Activated T-cell treated with anti-CD3 and anti-CD28 coated beads for 4 hours (primary cell): ENCODE measurements around the gene ERP27.
A peak's percentile ranks its signal among the peaks of the same experiment; 100 is the strongest.

ENCODE experiments used
- DNase-seq: peaks from one replicate; pipeline ENCODE4 v3.0.0-alpha.2; 2020

The ERP27 gene

DNA sequence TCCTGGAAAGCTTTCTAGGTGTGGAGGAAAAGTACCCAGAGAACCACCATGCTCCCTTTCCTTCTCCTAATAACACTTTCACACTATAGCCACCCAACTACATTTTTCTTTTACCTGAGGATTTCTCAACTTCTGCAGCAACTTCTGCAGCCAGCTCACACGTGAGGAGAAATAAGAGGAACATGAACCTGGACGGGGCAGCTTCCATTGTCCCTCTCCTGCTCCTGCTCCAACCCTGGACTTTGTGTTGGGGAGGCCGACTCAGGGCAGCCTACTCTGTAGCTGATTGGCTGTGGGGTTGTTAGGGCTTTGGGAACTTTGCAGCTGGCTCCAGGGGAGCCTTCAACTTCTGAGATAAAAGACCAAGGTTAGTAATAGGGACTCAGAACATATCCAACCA, at the start of gene ERP27:
TSS of gene ERP27 (minus strand) at position 237 of the 400 bp plus-strand sequence. CDS start at position 208, 29 bp downstream.
- no peak for DNase-seq

DNA sequence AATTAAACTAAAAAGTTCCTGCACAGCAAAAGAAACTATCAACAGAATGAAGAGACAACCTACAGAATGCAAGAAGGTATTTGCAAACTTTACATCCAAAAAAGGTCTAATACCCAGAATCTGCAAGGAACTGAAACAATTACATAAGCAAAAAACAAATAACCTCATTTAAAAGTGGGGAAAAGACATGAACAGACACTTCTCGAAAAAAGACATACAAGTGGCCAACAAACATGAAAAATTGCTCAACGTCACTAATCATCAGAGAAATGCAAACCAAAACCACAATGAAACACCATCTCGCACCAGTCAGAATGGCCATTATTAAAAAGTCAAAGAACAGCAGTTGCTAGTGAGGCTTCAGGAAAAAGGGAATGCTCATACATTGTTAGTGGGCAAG, 49.7 kb upstream of the ERP27 start:
- no peak for DNase-seq

DNA sequence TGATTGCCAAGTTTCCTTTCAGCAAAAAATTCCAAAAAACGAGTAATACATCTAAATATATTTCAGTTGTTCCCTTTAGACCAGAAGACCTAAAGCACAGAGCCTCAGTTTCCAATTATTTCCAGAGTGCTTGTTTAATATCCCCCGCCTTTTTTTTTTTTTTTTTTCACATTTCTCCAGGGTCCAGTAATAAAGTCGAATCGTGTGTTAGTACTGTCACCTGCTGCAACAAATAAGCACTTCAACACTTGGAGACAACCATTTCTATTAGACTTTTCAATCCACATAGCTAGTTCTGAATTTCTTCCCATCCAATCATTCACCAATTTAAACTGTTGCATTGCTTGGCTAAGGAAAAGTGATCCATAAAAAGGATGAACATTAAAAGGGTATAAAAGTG, 48.1 kb upstream of the ERP27 start:
- no peak for DNase-seq

DNA sequence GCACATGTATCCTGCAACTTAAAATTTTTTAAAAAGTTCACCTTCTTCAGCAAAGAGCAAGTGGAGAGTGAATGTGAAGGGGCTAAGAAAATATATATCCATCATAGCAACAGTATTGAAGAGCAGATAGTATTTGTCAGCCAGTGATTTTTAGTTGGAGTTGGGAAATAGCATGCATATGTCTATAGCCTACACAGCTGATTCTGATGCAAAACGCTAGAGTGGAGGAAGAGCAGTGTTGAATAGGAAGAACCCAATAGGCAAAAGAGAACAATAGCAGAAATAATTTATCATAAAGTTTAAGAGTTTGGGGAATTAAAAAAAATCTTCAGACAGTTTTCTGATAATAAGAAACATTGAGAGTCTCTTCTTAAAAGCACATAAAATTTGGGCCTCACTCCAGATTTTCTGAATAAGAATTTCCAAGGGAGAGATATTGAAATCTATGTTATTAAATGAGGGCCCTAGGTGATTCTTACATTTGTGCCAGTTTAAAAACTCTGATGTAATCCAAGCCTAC, 46.5 kb upstream of the ERP27 start:
- DNase-seq = no peak

DNA sequence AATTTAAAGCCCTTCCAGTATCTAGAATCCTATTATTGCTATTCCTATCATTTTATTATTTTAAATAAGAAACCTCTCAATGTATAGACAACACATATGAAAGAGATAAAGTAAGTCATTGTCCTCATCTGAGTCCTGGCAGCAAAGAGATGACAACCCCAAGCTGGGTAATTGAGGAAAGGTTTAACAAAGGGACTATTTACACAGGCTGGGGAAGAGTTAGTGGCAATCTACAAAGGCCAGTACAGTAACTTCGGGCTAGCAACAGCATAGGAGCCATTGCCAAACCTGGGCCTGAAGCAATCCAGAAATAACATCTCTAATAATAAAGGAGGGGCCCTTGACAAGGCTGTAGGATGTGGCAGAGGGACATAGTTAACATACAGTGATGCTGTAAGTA, 45.7 kb upstream of the ERP27 start:
- no peak for DNase-seq

DNA sequence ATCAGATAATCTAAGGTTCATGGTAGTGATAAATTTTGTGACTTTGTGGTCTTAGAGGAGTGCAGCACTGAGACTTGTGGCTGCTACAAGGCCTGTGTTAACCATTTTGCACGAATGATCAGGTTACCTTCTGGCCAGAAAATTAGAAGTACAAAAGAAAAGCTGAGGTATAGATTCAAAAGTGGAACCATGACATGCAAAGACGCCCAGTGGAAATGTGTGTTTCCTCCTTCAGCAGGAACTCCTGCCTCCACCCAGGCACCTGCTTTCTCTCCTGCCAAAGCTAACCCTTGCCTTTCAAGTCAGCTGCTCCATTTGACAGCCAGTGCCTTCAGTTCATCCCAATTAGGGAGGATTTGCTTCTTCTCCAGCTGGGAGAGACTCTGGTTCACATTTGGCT, 44.7 kb upstream of the ERP27 start:
- DNase-seq = no peak

DNA sequence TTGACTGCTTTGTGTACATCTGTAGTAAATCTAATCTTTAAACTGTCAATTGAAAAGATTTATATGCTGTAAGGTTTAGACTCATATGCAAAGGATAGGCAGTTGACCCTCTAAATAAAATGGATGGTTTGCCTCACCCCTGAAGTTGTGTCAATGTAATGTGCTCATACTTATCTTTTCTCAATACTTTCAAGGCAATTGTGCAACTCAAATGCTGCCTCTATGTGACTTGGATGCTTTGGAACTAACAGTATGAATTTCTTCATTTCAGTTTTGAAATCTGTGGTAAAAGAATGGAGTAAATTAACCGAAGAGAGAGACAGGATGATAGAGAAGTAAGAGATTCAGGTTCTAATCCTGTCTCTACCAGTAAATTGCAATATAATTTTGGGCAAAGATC, 44.2 kb upstream of the ERP27 start:
- no peak for DNase-seq

DNA sequence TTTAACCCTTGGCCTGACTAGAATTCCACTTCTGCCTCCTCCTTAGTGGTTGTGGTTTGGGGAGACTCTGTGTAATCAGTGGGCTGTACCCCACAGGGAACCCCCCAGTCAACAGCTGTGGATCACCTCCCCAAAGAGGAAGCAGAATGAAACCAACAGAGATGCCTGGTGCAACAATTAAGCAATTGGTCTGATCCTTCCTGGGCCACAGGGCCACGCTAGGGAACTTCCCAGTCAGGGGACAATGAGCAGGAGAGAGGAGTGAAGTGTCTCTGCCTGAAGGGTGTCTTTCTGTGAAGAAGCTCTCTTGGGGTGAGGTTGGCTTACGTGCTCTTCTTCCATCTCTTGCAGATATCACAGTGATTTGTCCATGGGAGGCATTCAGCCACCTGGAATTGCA, 42.7 kb upstream of the ERP27 start:
- no peak for DNase-seq

DNA sequence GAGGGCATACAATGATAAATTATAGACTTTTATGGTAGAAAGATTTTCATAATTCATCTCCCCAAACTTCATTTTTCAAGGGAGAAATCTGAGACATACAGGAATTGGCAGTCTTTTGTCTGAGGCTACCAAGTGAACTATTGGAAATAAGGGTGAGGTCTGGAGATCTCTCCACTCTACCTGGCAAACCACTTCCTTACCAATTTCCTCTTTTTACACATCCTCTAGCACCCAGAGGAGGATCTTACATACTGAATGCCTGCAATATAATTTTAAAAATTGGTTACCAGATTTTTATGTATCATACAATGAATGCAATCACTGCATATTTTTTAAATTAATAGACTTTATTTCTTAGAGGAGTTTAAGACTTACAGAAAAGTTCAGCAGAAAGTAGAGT, 41.1 kb upstream of the ERP27 start:
- no peak for DNase-seq

DNA sequence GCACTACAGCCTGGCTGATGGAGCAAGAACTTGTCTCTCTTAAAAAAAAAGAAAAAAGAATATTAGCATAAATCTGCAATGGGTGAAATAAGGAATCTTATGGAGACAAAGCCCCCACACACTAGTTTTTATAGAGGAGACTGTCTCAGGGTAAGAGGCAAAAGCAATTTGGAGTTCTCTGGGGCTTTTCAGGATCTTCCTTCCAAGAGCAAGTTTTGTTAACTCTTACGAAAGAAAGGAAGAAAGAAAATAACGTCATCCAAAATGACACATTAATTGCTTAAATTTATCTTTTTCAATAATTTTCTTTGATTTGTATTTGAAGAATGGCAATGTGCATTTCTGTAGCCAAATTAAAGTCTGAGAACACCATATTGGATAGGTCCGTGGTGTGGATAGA, 38.3 kb upstream of the ERP27 start:
- no peak for DNase-seq

DNA sequence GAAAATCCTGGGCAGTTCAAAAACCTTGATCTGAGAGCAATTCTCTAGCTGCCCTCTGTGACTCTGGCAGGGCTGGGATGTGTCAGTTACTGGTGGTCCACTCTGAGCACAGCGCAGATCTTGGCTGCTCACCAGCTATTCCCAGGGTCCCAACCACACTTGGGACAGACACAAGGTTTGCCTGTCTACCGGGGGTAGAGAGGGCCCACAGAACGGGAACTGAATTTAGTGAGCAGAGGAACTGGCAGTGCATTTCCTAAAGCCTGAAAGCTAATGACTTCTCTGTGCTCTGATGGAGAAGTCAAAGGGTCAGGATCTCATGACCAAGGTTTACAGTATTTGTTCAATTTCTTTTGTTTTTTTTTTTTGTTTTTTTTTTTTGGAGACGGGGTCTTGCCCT, 37.1 kb upstream of the ERP27 start:
- no peak for DNase-seq

DNA sequence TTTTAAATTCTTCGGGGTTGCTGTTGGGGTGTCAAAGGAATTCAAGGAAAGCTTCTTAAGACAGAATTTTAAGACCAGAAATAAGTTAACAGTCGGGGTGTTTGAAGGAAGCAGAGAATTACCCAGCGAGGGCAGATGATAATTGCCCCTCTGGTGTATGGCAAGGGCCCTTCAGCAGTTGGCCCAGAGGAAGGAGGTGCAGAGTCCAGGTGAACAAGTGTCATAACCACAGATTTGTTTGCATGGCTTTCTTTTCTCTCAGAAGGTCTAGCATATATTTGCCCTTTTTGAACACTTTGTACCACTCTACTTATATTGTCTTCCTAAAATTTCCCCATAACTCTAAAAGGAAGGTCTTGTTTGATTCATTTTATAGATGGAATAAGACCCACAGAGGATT, 36.3 kb upstream of the ERP27 start:
- no peak for DNase-seq

DNA sequence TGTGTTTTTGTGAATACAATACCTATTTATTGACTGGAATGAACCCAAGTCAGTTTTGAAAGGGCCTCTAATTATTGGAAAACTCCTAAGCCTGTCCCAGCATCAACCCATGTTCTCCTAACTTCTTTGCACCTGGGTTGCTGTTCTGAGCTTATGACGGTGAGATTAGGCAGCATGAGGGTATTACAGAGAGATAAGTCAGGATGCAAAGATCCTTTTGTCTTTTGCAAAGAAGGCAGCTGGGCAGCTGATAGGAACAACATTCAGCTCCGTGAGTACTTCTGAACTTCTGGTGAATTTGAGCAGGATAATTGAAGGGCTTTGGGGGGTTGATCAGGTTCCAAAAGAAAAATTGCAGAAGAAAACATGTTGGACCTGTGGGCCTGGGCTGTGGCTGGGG, 34.5 kb upstream of the ERP27 start, which contains the start of gene PDE6H:
TSS of gene PDE6H (plus strand) at position 227 of the 400 bp plus-strand sequence. CDS start 4,971 bp downstream, outside the sequence.
- no peak for DNase-seq

DNA sequence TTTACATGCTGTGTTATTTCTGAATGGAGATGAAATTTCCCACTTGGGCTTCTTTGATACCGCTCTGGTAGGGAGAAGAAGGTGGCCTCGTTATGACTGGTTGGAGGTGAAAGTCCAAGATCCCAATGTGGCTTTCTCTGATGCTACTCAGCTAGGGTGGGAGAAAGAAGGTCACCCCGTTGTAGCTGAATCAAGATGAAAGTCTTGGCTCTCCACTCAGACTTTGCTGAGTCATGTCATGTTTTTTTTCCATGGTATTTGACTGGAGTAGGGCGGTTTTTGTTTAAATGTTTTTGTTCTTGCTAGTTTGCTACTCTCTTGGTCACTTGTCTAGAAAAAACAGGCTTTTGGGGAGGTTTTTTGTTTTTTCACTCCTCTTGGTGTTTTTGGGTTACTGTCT, 32.1 kb upstream of the ERP27 start:
- no peak for DNase-seq

DNA sequence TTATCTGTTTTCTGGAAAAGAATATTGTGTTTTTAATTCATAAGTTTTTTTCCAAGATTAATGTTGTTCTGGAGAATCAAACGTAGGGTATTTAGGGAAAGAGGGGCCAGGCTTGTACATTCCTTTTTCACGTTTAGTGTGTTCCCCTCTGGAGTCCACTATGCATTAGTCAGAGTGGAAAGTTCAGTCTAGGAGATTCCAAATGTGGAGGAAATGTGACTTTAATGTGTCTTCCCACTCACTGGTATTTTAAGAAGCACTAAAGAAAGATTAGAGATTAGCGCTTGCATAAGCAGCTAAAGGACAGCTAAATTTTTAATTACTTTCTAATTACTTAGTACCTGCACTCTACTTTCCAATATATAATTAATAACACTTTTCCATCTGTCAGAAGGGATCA, 30.1 kb upstream of the ERP27 start:
- DNase-seq = no peak

DNA sequence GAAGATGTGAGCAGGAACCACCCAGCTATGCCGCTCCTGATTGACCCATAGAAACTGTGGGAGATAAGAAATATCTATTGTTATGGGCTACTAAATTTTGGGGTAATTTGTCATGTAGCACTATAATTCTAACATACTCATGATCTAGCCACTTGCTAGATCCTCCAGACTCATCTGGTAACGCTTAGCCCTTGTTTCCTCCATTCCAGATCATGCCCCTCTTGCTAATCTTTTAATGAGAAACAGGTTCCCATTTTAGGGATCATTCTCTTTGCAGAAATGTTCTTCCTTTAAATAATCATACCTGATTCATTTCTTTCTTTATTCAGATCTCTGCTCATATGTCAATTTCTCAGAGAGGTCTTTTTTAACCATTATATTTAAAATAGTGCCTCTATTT, 26.9 kb upstream of the ERP27 start:
- no peak for DNase-seq

DNA sequence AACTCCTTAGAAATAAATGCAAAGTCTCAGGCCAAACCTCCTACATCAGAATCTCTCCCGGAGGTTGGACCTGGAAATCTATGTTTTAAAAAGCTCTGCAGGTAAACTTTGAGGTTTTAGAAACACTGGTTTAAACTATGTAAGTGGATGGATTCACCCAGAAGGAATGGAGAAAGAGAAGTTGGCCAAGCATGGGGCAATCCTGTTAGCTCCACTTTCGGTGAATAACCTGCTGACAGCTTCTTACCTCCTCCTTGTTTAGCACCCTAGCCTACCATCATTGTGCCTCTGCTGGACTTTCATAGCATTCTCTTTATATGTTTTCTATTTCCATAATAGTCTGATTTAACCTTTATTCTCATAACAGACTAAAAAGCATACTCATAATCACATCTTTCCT, 26.1 kb upstream of the ERP27 start:
- no peak for DNase-seq

DNA sequence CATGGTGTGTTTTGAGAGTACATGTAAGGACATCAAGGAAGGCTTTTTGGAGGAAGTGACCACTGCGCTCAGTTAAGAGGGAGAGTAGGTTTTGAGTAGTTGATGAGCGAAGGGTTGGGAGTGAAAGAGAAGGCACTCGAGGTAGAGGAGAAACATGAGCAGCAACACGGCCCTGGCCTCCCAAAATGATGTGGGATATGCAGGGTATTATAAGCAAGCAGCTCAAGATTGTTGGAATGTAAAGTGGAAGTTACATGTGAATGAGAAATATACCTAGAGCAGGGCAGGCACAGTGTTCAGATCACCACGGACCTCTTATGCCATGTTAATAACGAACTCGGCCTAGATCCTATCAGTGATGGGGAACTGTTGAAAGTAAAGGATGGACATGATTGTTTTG, 25.2 kb upstream of the ERP27 start:
- no peak for DNase-seq

DNA sequence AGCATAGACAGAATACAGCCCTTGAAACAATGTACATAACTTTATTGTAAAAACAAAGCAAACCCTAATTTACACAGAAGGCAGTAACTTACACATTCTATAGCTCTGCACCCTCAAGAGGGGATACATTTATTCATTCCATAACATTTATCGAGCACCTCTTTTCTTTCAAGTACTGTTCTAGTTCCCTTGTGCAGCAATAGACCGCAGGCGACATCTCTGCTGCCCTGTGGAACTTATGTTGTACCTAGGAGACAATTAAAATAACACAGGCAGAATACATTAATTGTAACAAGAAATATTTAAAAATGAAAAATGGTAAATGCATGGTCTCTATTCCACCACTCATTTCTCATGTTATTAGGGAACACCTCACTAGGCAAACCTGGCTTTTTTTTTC, 24.5 kb upstream of the ERP27 start:
- no peak for DNase-seq

DNA sequence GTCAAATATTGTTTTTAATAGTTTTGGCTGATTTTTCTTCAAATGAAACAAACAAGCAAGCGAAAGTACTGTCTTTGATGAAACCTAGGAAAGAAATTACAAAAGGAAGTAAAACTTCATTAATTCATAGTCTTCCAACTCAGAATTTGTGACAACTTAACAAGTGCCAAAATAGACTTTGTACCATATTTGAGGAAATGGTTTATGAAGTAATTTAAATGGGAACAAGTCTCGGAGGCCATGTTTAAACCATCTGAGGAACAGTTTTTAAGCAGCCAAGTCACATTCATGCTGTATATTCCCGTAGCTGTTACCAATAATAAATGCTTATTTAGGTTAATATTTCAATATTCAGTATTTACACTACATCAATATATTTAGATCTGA, 23.8 kb upstream of the ERP27 start:
- DNase-seq = no peak

DNA sequence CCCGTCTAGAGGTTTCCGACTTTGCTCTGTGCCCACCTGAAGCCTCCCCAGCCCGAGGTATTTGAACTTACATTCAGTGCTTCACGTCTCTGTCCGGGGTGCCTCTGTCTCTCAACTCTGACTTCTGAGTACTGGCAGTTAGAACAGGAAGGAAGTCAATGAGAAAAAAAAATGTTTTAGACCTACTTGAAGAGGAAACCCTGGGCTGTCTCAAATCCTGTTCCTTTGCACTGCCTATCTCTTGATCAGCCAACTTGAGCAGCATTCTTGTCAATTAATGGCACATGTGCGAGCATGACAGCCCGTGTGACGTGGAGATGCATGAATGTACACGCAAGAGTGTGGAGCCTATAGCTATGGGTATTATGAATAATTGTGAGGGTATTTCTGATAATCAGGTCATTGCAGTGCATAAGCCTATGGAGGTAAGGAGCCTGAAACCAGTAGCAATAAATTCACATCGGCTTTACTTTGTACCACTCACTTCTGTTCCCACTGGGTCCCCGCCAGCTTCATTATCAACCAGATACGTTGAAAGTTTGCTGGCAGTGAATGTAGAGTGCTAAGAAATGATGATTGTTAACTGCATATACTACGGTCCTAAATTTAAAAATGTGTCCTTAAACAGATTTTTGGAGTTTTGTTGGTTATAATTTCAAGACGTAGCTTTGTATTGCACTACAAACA, 23.3 kb upstream of the ERP27 start, which contains the start of gene ARHGDIB:
TSS of gene ARHGDIB (minus strand) at position 136 of the 687 bp plus-strand sequence. CDS start 10,889 bp downstream, outside the sequence.
- peak; percentile 55 for DNase-seq

DNA sequence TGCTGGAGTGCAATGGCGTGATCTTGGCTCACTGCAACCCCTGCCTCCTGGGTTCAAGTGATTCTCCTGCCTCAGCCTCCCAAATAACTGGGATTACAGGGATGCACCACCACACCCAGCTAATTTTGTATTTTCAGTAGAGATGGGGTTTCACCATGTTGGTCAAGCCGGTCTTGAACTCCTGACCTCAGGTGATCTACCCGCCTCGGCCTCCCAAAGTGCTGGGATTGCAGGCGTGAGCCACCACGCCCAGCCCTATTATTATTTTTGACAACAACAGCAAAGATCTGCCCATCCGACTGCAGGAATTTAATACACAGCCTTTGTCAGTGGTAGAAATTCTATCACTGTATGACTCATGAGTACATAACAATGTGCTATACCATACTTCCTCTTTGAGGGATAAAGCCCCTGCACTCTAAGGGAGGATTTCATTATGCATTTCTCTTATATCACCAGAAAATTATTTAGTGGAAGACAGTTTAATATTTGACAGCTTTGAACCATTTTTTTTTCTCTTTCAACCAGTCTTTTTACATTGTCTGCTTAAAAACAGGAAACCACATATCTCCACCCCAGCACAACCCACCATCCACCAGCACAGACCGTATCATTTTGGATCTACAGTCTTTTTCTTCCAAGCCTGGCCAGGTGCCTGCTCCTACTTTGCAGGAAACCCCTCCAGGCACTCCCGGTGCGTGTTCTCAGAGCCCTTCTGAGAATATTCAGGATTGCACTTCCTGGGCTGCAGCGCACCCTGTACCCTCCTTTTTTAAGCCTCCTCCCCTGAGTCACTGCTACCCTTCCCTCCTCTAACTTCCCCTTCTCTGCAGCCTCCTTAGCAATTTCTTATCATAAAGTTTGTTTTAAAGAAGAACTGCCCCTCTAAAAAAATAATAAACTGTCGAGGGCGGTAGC, 22.5 kb upstream of the ERP27 start:
- DNase-seq = no peak

DNA sequence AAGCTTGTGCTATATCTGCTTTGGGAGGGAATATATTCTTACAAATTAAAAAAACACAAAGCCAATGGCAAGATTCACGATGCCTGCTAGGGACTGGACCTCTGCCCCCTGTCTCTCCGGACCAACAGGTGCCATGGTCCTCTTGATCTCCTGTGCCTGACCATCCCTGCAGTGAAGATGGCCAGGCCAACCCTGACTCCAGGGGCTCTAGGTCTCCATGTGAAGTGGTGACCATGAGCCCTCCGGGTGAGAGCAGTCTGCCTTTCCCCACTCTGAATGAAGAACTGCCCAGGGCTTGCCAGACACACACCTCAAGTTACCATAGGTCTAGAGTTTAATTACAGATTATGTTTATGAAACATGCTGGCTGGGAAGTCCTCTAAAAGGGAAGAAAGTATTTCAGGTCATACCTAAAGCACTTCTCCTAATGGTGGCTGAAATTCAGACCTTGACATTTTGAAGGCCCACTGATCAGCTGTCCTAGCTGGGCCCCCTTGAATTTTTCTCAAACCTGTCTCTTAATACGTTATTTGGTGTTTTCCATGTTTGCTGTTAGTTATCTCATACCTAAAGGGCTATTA, 21.7 kb upstream of the ERP27 start:
- no peak for DNase-seq

DNA sequence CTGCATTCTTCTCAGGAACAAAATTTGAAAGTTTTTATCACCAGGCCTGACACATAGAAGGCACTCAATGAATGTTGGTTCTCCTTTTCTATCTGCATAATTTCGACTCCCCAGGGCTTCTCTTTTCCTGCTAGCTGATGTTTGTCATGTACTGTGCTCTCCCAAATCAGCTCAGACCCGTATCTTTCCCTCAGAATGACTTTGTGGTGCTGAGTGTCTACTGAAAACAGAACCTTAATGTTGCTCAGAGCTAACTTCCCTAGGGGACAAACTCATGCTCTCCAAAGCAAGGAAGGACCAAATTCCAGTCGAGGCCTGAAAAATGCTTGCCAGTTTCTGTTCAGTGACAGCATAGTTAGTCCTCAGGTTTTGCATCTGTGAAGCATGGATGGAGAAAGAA, 21.1 kb upstream of the ERP27 start:
- no peak for DNase-seq
